ENCODE data around the gene RNU5B-1. TPM values are rescaled to one million over a fixed set of nuclear protein-coding genes. Genes with fewer than 3 reads are reported as not detected.

The RNU5B-1 gene
- total RNA-seq, 1 experiment from 2014 or later: not detected

GRCh38 chr15:65309882-65310418, 5.5 kb downstream of the RNU5B-1 start:
- ChIA-PET POLR2A (interaction anchor here (0.6 to 0.9 kb wide), 3 partner anchors 24 to 60 kb away, joined by 3 read pairs; no protein-coding TSS in a partner anchor), CTCF (interaction anchor here (0.6 to 1.8 kb wide), 4 partner anchors 9 to 103 kb away, joined by 3 to 5 read pairs (median 5); no protein-coding TSS in a partner anchor)
- no peaks in the 10 kb centered on the region for H3K9me3 Mint-ChIP-seq (ENCODE audit: unreplicated experiment)
- H3K36me3 Mint-ChIP-seq (ENCODE audit: insufficient read depth, unreplicated experiment): peaks cover 14% of the 10 kb centered on the region
- no peaks in the 10 kb centered on the region for H3K4me1 Mint-ChIP-seq (ENCODE audit: insufficient read depth, unreplicated experiment)
- no TSS peak for BruUV-seq (replicated peaks)
- no peak for TF ChIP-seq CTCF (IDR thresholded peaks at IDR 0.05; ENCODE audit: unreplicated experiment)
- no peak overlapping the region for H3K4me3 Mint-ChIP-seq (ENCODE audit: unreplicated experiment)
- no peak for DNase-seq (ENCODE audit: unreplicated experiment)
- H3K27me3 Mint-ChIP-seq (ENCODE audit: insufficient read depth, unreplicated experiment): peaks cover 1% of the 10 kb centered on the region
- intact Hi-C loops (cut with micrococcal nuclease): no loop called here
- H3K27ac Mint-ChIP-seq (ENCODE audit: low read depth, unreplicated experiment): no peak overlapping the region

- ChIA-PET POLR2A (interaction anchor here (0.7 to 0.9 kb wide), 2 partner anchors 25 to 42 kb away, joined by 3 read pairs; no protein-coding TSS in a partner anchor), CTCF (interaction anchor here (0.6 to 1.8 kb wide), 5 partner anchors 9 to 475 kb away, joined by 3 to 5 read pairs (median 5); no protein-coding TSS in a partner anchor)
- Mint-ChIP-seq H3K36me3 (ENCODE audit: insufficient read depth, unreplicated experiment) (peaks cover 8% of the 10 kb centered on the region), H3K9me3 (ENCODE audit: unreplicated experiment) (no peaks in the 10 kb centered on the region), H3K27ac (ENCODE audit: low read depth, unreplicated experiment) (no peak overlapping the region), H3K4me3 (ENCODE audit: unreplicated experiment) (no peak overlapping the region), H3K4me1 (ENCODE audit: insufficient read depth, unreplicated experiment) (no peaks in the 10 kb centered on the region), H3K27me3 (ENCODE audit: insufficient read depth, unreplicated experiment) (peaks cover 8% of the 10 kb centered on the region)
- DNase-seq (ENCODE audit: unreplicated experiment): peak; percentile 47
- no TSS peak for BruUV-seq (replicated peaks)
- intact Hi-C loops (cut with micrococcal nuclease): no loop called here
- TF ChIP-seq CTCF (IDR thresholded peaks at IDR 0.05; ENCODE audit: unreplicated experiment): no peak
Observed at GRCh38 chr15:65310431-65311137, 6.1 kb downstream of the RNU5B-1 start.

GRCh38 chr15:65311760-65312159, 7.3 kb downstream of the RNU5B-1 start:
- DNase-seq (ENCODE audit: unreplicated experiment): no peak
- ChIA-PET POLR2A (no interaction called here), CTCF (no interaction called here)
- intact Hi-C loops (cut with micrococcal nuclease): no loop called here
- Mint-ChIP-seq H3K4me1 (ENCODE audit: insufficient read depth, unreplicated experiment) (no peaks in the 10 kb centered on the region), H3K4me3 (ENCODE audit: unreplicated experiment) (no peak overlapping the region), H3K36me3 (ENCODE audit: insufficient read depth, unreplicated experiment) (peaks cover 4% of the 10 kb centered on the region), H3K27me3 (ENCODE audit: insufficient read depth, unreplicated experiment) (peaks cover 11% of the 10 kb centered on the region), H3K27ac (ENCODE audit: low read depth, unreplicated experiment) (no peak overlapping the region), H3K9me3 (ENCODE audit: unreplicated experiment) (no peaks in the 10 kb centered on the region)
- TF ChIP-seq CTCF (IDR thresholded peaks at IDR 0.05; ENCODE audit: unreplicated experiment): no peak
- no TSS peak for BruUV-seq (replicated peaks)

GRCh38 chr15:65312400-65312916, 8.0 kb downstream of the RNU5B-1 start:
- no peak for DNase-seq (ENCODE audit: unreplicated experiment)
- Mint-ChIP-seq H3K27me3 (ENCODE audit: insufficient read depth, unreplicated experiment) (peaks cover 11% of the 10 kb centered on the region), H3K27ac (ENCODE audit: low read depth, unreplicated experiment) (no peak overlapping the region), H3K4me3 (ENCODE audit: unreplicated experiment) (no peak overlapping the region), H3K4me1 (ENCODE audit: insufficient read depth, unreplicated experiment) (no peaks in the 10 kb centered on the region), H3K9me3 (ENCODE audit: unreplicated experiment) (no peaks in the 10 kb centered on the region), H3K36me3 (ENCODE audit: insufficient read depth, unreplicated experiment) (peaks cover 4% of the 10 kb centered on the region)
- intact Hi-C loops (cut with micrococcal nuclease): no loop called here
- no TSS peak for BruUV-seq (replicated peaks)
- TF ChIP-seq CTCF (IDR thresholded peaks at IDR 0.05; ENCODE audit: unreplicated experiment): no peak
- POLR2A ChIA-PET: no interaction called here
- CTCF ChIA-PET: interaction anchor here (2.2 to 12.9 kb wide), 2 partner anchors 72 to 88 kb away, joined by 7 to 210 read pairs; no protein-coding TSS in a partner anchor
